OCI-LY1 (cell line): ENCODE data around the gene ACYP2.

Experiments used
- H2AFZ ChIP-seq: fragments of 200-600 bp; sonication (generic), shearing (Covaris generic); 2 replicates; pipeline ENCODE4 v1.6.0; 2014; ENCODE audit warnings: antibody characterized with exemption, mild to moderate bottlenecking, low read length
- H3F3A ChIP-seq: fragments of 200-600 bp; sonication (generic), shearing (Covaris generic); 2 replicates; pipeline ENCODE4 v1.6.0; 2014; ENCODE audit warnings: mild to moderate bottlenecking, antibody characterized with exemption, low read length, moderate library complexity; ENCODE audit not compliant: insufficient read depth
- H3K27ac ChIP-seq: fragments of 200-600 bp; sonication (generic); 2 replicates; pipeline ENCODE4 v1.5.1; 2014; ENCODE audit warnings: low read length, mixed run types, mild to moderate bottlenecking, low read depth; ENCODE audit not compliant: poor library complexity, severe bottlenecking
- H3K27me3 ChIP-seq: fragments of 200-600 bp; sonication (generic); 2 replicates; pipeline ENCODE4 v1.6.0; 2014; ENCODE audit warnings: antibody characterized with exemption, mild to moderate bottlenecking, low read length, moderate library complexity; ENCODE audit not compliant: insufficient read depth
- H3K36me3 ChIP-seq: fragments of 200-600 bp; sonication (generic); 2 replicates; pipeline ENCODE4 v1.6.1; 2014; ENCODE audit warnings: mild to moderate bottlenecking, antibody characterized with exemption, low read length, moderate library complexity, mixed read lengths; ENCODE audit not compliant: insufficient read depth
- H3K4me1 ChIP-seq: fragments of 200-600 bp; sonication (generic); 2 replicates; pipeline ENCODE4 v1.5.1; 2014; ENCODE audit warnings: mild to moderate bottlenecking, low read length, moderate library complexity; ENCODE audit not compliant: insufficient read depth, severe bottlenecking
- H3K4me2 ChIP-seq: fragments of 200-600 bp; sonication (generic), shearing (Covaris generic); 2 replicates; pipeline ENCODE4 v1.6.1; 2014; ENCODE audit warnings: low read length
- H3K4me3 ChIP-seq: fragments of 200-600 bp; sonication (generic); 2 replicates; pipeline ENCODE4 v1.5.1; 2014; ENCODE audit warnings: low read length, low read depth, mild to moderate bottlenecking, mixed read lengths; ENCODE audit not compliant: poor library complexity, severe bottlenecking
- H3K79me2 ChIP-seq: fragments of 200-600 bp; shearing (Covaris generic); 2 replicates; pipeline ENCODE4 v1.6.1; 2016; ENCODE audit warnings: mixed run types, low read length, mixed read lengths; ENCODE audit not compliant: insufficient read depth
- H3K9ac ChIP-seq: fragments of 200-600 bp; sonication (generic), shearing (Covaris generic); 2 replicates; pipeline ENCODE4 v1.6.1; 2014; ENCODE audit warnings: mild to moderate bottlenecking, low read length, mixed read lengths
- H3K9me2 ChIP-seq: fragments of 200-600 bp; sonication (generic), shearing (Covaris generic); 2 replicates; pipeline ENCODE4 v1.6.1; 2014; ENCODE audit warnings: low read depth, mild to moderate bottlenecking, low read length, mixed read lengths
- H3K9me3 ChIP-seq: fragments of 200-600 bp; shearing (Covaris generic); 2 replicates; pipeline ENCODE4 v1.6.1; 2014; ENCODE audit warnings: low read length, mixed read lengths
- H4K20me1 ChIP-seq: fragments of 200-600 bp; sonication (generic), shearing (Covaris generic); 2 replicates; pipeline ENCODE4 v1.6.0; 2016; ENCODE audit warnings: mild to moderate bottlenecking, low read length; ENCODE audit not compliant: insufficient read depth
- CTCF ChIP-seq: fragments of 200-600 bp; sonication (generic), shearing (Covaris generic); IDR thresholded peaks from 2 replicates; pipeline ENCODE4 v1.5.1; 2017; ENCODE audit warnings: mild to moderate bottlenecking, antibody characterized with exemption, low read length, moderate library complexity, mixed read lengths
- EZH2 ChIP-seq: fragments of 200-600 bp; sonication (generic), shearing (Covaris generic); IDR thresholded peaks from 2 replicates; pipeline ENCODE4 v1.8.0; 2017; ENCODE audit warnings: borderline replicate concordance, mixed run types, mild to moderate bottlenecking, antibody characterized with exemption, low read length, moderate library complexity, mixed read lengths

The ACYP2 gene

DNA sequence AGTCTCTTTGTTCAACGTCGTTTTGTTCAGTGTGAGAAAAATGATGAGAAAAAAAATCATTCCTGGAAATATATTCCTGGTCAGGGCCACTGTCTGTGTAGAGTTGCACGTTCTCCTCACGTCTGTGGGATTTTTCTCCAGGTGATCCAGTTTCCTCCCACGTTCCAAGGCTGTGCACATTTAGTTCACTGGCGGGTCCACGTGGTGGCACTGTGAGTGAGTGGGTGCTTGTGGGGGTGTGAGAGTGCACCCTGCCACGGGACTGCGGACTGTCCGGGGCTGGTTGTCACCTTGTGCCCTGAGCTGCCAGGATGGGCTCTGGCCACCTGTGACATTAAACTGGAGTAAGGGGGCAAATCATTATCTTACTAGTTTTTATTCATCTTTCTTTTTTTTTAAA, 30.3 kb upstream of the ACYP2 start:
- Histone ChIP-seq H3K9ac (peak overlapping the region; percentile 6; the same call in 1 of the 2 replicates), H3K79me2 (no peaks in the 10 kb centered on the region), H3K36me3 (no peaks in the 10 kb centered on the region), H3K4me1 (peaks cover 54% of the 10 kb centered on the region), H3K4me2 (peak overlapping the region; percentile 8; the same call in 1 of the 2 replicates), H3F3A (no peaks in the 10 kb centered on the region), H3K9me2 (no peaks in the 10 kb centered on the region), H3K27me3 (no peaks in the 10 kb centered on the region), H2AFZ (no peak overlapping the region), H3K9me3 (0 out of 2 replicates have a peak, but pooled peaks cover 3% of the 10 kb centered on the region), H3K4me3 (no peak overlapping the region), H4K20me1 (no peaks in the 10 kb centered on the region), H3K27ac (peak overlapping the region; percentile 98)
- peak; percentile 64 for TF ChIP-seq CTCF
- no peak for TF ChIP-seq EZH2

- Histone ChIP-seq H3K4me2 (no peak overlapping the region), H3K79me2 (no peaks in the 10 kb centered on the region), H3F3A (no peaks in the 10 kb centered on the region), H4K20me1 (no peaks in the 10 kb centered on the region), H3K4me1 (peaks cover 65% of the 10 kb centered on the region), H3K4me3 (no peak overlapping the region), H3K36me3 (no peaks in the 10 kb centered on the region), H3K27ac (peak overlapping the region; percentile 98), H3K9me2 (no peaks in the 10 kb centered on the region), H2AFZ (no peak overlapping the region), H3K9ac (peak overlapping the region; percentile 11; the same call in 1 of the 2 replicates), H3K27me3 (no peaks in the 10 kb centered on the region), H3K9me3 (0 out of 2 replicates have a peak, but pooled peaks cover 3% of the 10 kb centered on the region)
- TF ChIP-seq EZH2: no peak
- no peak for TF ChIP-seq CTCF
These were observed 29.3 kb upstream of the ACYP2 start for GRCh38 chr2:54086157-54086556.

GRCh38 chr2:54088191-54088634, 27.2 kb upstream of the ACYP2 start:
- no peaks in the 10 kb centered on the region for H3F3A ChIP-seq
- H3K79me2 ChIP-seq: no peaks in the 10 kb centered on the region
- no peaks in the 10 kb centered on the region for H3K9me2 ChIP-seq
- no peak overlapping the region for H2AFZ ChIP-seq
- no peaks in the 10 kb centered on the region for H3K36me3 ChIP-seq
- TF ChIP-seq CTCF: no peak
- TF ChIP-seq EZH2: no peak
- H3K4me1 ChIP-seq: peaks cover 85% of the 10 kb centered on the region
- peak overlapping the region; percentile 26; the same call in 1 of the 2 replicates for H3K9ac ChIP-seq
- H3K4me2 ChIP-seq: peak overlapping the region; percentile 18; the same call in 1 of the 2 replicates
- 0 out of 2 replicates have a peak, but pooled peaks cover 3% of the 10 kb centered on the region for H3K9me3 ChIP-seq
- no peaks in the 10 kb centered on the region for H3K27me3 ChIP-seq
- no peak overlapping the region for H3K4me3 ChIP-seq
- H4K20me1 ChIP-seq: no peaks in the 10 kb centered on the region
- H3K27ac ChIP-seq: peak overlapping the region; percentile 98
